ENCODE measurements around the gene GCGR. TPM values are rescaled to one million over a fixed set of nuclear protein-coding genes. Genes with fewer than 3 reads are reported as not detected.

The GCGR gene
- total RNA-seq, 1 donor from 2014 or later: not detected

- peaks cover 10% of the 10 kb centered on the region for H3K4me1 ChIP-seq
- no peak overlapping the region for H3K27ac ChIP-seq
- no peak for ATAC-seq
- H3K36me3 ChIP-seq: no peaks in the 10 kb centered on the region
- DNase-seq: no peak
- H3K4me3 ChIP-seq: no peak overlapping the region
- intact Hi-C loops (cut with DNase I): no loop called here
- TF ChIP-seq CTCF (IDR thresholded peaks at IDR 0.05): no peak
- peaks cover 85% of the 10 kb centered on the region for H3K27me3 ChIP-seq (ENCODE audit: low read depth)
- H3K9me3 ChIP-seq: no peaks in the 10 kb centered on the region
Measured at GRCh38 chr17:81806461-81807209, 2.7 kb downstream of the GCGR start.

GRCh38 chr17:81807210-81807719, 3.3 kb downstream of the GCGR start:
- DNase-seq (no peak), ATAC-seq (no peak)

GRCh38 chr17:81807839-81808238, 3.9 kb downstream of the GCGR start:
- H3K27me3 ChIP-seq (ENCODE audit: low read depth): peaks cover 87% of the 10 kb centered on the region
- no peak for TF ChIP-seq CTCF (IDR thresholded peaks at IDR 0.05)
- H3K4me1 ChIP-seq: peaks cover 10% of the 10 kb centered on the region
- DNase-seq (no peak), ATAC-seq (no peak)
- no peaks in the 10 kb centered on the region for H3K9me3 ChIP-seq
- H3K36me3 ChIP-seq: no peaks in the 10 kb centered on the region
- H3K27ac ChIP-seq: no peak overlapping the region
- intact Hi-C loops (cut with DNase I): no loop called here
- H3K4me3 ChIP-seq: no peak overlapping the region

More at GRCh38 chr17:81807210-81807719, 3.3 kb downstream of the GCGR start:
- no peak for TF ChIP-seq CTCF (IDR thresholded peaks at IDR 0.05)
- no peak overlapping the region for H3K27ac ChIP-seq
- peaks cover 10% of the 10 kb centered on the region for H3K4me1 ChIP-seq
- H3K9me3 ChIP-seq: no peaks in the 10 kb centered on the region
- H3K36me3 ChIP-seq: no peaks in the 10 kb centered on the region
- intact Hi-C loops (cut with DNase I): no loop called here
- H3K27me3 ChIP-seq (ENCODE audit: low read depth): peaks cover 86% of the 10 kb centered on the region
- H3K4me3 ChIP-seq: no peak overlapping the region

GRCh38 chr17:81808778-81809555, 5.0 kb downstream of the GCGR start:
- Histone ChIP-seq H3K9me3 (no peaks in the 10 kb centered on the region), H3K4me1 (peaks cover 10% of the 10 kb centered on the region), H3K36me3 (no peaks in the 10 kb centered on the region), H3K4me3 (no peak overlapping the region), H3K27me3 (ENCODE audit: low read depth) (peaks cover 81% of the 10 kb centered on the region), H3K27ac (no peak overlapping the region)
- intact Hi-C loops (cut with DNase I): no loop called here
- ATAC-seq (no peak), DNase-seq (no peak)
- no peak for TF ChIP-seq CTCF (IDR thresholded peaks at IDR 0.05)

- H3K27me3 ChIP-seq (ENCODE audit: low read depth): peaks cover 76% of the 10 kb centered on the region
Measured at GRCh38 chr17:81809556-81809998, 5.6 kb downstream of the GCGR start.

More at GRCh38 chr17:81809556-81809998, 5.6 kb downstream of the GCGR start:
- H3K4me1 ChIP-seq: peaks cover 5% of the 10 kb centered on the region
- H3K4me3 ChIP-seq: no peak overlapping the region
- no peaks in the 10 kb centered on the region for H3K36me3 ChIP-seq
- H3K9me3 ChIP-seq: no peaks in the 10 kb centered on the region
- intact Hi-C loops (cut with DNase I): no loop called here
- no peak for ATAC-seq
- no peak for TF ChIP-seq CTCF (IDR thresholded peaks at IDR 0.05)
- H3K27ac ChIP-seq: no peak overlapping the region
- DNase-seq: no peak

Data from lower lobe of right lung (tissue), 2 donors.